GM12873 (cell line): Measurements from ENCODE around the gene PDK4.

Experiments used
- CTCF ChIP-seq: IDR thresholded peaks from 2 replicates; pipeline ENCODE4 v1.5.1; 2012; ENCODE audit warnings: low read depth, mild to moderate bottlenecking, moderate library complexity, low read length, control low read depth; ENCODE audit not compliant: insufficient read depth; ENCODE audit errors: missing control alignments

Gene PDK4

GRCh38 chr7:95628831-95629439 lies 32.6 kb upstream of the PDK4 start:
- no peak for TF ChIP-seq CTCF

DNA sequence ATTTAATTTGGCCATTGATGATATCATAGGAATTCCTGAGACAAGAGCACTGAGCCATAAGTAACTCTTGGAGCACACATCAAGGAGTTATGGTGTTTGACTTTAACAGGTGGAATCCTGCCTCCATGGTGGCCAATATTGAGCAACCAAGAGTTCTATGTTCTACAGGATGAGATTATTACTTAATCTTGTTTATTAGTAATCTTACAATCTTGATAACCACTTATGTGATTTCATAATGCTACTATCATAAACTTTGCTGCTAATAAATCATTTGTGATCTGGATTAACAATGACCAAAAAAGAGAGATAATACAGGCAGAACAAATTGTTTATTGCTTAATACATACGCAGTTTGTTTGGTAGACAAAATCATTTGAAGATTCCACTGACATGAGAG lies 27.5 kb upstream of the PDK4 start:
- TF ChIP-seq CTCF, result no peak

DNA sequence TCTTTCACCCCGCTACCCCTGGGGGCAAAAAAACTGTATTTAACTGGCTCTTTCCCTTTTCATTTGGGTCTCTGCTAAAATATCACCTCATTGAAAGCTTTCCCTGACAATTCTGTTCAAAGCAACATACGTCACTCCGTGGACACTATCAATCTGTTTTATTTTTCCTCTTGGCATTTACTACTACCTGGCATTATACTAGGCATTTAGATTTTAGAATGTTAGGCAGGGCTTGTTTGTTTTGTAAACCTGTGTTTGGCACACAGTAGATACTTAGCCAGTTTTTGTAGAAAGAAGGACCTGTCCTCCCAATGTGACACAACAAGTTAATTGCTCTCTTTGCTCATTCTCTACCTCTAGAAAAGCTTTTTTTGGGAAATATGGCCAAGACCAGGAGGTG lies 26.5 kb upstream of the PDK4 start:
- no peak for TF ChIP-seq CTCF

- no peak for TF ChIP-seq CTCF
These were observed 25.8 kb upstream of the PDK4 start for GRCh38 chr7:95622001-95622549.

GRCh38 chr7:95621404-95621803 lies 25.1 kb upstream of the PDK4 start:
- TF ChIP-seq CTCF, result no peak

DNA sequence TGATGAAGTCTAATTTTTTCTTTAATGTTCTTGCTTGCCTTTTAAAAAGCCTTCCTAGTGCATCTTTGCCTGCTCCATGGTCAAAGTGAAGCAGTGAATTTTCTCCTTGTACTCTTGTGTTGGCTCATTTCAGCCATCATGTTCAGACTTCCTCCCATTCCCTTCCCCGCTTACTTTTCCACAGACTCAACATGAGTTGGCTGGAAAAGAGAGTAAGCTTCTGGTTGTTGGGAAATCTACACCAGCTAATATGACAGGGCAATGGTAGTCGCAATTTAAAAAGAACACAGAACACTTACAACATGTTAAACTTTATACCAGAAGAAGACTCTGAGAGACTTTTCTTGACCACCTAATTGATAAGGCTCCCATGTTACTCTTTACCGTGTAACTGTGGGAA lies 24.3 kb upstream of the PDK4 start:
- TF ChIP-seq CTCF, result no peak

- no peak for TF ChIP-seq CTCF
These were observed 23.6 kb upstream of the PDK4 start for GRCh38 chr7:95619921-95620320.
